Germinal center (tissue), 1 donor: ENCODE data around the gene MKS1.

ENCODE experiments used
- DNase-seq: peaks from one replicate; pipeline ENCODE4 v3.0.0; 2012; ENCODE audit warnings: mixed read lengths, low spot score

MKS1 gene

GRCh38 chr17:58161566-58161965 lies 57.5 kb downstream of the MKS1 start:
- no peak for DNase-seq

DNA sequence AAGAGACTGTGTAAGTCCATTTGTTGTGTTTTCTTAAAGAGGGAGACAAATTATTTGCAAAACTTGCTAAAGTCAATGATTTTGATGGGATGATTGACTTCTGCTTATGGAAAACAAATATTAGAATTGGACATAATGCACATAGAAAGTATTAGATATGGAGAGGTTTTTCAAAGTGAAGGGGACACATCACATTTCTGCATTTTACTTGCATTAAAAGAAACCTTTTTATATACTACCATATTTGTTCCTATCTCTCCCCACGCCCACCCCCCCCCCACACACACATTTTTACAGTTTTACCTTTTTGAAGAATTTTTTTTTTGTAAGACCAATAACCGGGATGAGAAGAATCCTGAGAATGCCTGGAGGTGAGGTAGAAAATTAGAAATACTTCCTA lies 60.9 kb downstream of the MKS1 start:
- DNase-seq = no peak

- peak; percentile 12 for DNase-seq
These were observed 61.9 kb downstream of the MKS1 start for GRCh38 chr17:58156839-58157803.
